Airway epithelial cell (primary cell): ENCODE measurements around the gene LRP3. TPM values are rescaled to one million over a fixed set of nuclear protein-coding genes. Genes with fewer than 3 reads are reported as not detected.

Source experiments
- total RNA-seq: library from RNA; depleted of rRNA; stranded (reverse); fragments of >200 nt; gene quantifications from 2 replicates; pipeline ENCODE4 v1.2.3, GENCODE V29; 2015

Gene LRP3, protein sequence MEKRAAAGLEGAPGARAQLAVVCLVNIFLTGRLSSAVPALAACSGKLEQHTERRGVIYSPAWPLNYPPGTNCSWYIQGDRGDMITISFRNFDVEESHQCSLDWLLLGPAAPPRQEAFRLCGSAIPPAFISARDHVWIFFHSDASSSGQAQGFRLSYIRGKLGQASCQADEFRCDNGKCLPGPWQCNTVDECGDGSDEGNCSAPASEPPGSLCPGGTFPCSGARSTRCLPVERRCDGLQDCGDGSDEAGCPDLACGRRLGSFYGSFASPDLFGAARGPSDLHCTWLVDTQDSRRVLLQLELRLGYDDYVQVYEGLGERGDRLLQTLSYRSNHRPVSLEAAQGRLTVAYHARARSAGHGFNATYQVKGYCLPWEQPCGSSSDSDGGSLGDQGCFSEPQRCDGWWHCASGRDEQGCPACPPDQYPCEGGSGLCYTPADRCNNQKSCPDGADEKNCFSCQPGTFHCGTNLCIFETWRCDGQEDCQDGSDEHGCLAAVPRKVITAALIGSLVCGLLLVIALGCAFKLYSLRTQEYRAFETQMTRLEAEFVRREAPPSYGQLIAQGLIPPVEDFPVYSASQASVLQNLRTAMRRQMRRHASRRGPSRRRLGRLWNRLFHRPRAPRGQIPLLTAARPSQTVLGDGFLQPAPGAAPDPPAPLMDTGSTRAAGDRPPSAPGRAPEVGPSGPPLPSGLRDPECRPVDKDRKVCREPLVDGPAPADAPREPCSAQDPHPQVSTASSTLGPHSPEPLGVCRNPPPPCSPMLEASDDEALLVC
- total RNA-seq: 17.4 and 23.1 TPM in 2 replicates

DNA sequence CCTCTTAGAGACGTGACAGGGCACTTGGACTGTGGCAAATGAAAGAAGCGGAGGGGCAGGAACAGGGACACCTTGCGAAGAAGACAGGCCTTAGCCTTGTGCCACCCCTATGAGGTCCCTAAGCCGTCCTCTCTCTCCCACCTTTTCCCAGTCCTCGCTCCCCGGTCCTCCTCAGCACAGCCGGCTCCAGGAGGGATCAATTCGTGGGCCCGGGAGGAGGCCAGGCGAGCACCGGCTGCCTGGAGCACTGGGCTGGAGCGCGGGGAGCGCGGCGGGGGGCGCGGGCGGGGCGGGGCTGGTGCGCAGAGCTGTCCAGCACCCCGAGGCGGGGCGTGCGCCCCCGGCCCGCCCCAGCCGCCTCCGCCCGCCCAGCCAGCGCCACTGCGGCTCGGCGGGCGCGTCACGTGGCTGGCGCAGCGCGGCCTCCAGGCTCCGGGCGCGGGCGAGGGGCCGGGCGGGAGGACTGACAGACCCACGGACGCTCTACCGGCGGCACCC is at the start of gene LRP3:
LRP3 (plus strand) TSS at position 466 of the 498 bp plus-strand sequence. CDS start 456 bp downstream, outside the sequence.

DNA sequence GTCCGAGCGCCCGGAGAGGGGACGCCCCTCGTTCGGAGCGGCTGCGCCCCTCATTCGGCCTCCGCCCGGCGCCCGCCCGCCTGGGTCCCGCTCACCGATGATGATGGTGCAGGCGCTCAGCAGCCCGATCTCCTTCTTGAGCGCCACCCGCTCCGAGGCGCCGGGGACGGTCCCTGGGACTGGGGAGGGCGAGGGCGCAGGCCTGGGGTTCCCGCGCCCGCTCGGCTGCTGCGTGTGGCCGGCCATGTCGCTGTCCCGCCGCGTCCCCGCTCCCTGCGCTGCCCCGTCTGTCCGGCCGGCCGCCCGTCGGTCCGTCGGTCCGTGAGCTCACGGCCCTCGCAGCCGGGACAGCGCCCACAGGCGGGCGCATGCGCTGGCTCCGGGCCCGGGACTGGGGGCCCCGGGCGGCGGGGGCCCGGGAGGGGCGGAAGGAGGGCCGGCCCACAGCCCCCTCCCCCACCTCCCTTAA is 31.4 kb downstream of the LRP3 start, which contains the start of gene SLC7A10:
SLC7A10 (minus strand) TSS at position 393 of the 469 bp plus-strand sequence; CDS start at position 246, 147 bp downstream.

Other genes with a start within 250 kb of the LRP3 start
- 13.5 and 21.1 TPM in 2 replicates for gene CEP89, start 222.4 kb upstream of the LRP3 start, total RNA-seq
- 3.5 and 4.2 TPM in 2 replicates for gene FAAP24, start 222.1 kb upstream of the LRP3 start, total RNA-seq
- gene RHPN2, start 129.4 kb upstream of the LRP3 start, total RNA-seq: 13.1 and 13.5 TPM in 2 replicates
- 4.1 and 6.6 TPM in 2 replicates for gene GPATCH1, start 113.1 kb upstream of the LRP3 start, total RNA-seq
- gene WDR88, start 62.2 kb upstream of the LRP3 start, total RNA-seq: not detected in 2 replicates
- not detected in 2 replicates for gene SLC7A10, start 31.5 kb downstream of the LRP3 start, total RNA-seq
- gene CEBPA, start 108.2 kb downstream of the LRP3 start, total RNA-seq: 23.4 and 27.0 TPM in 2 replicates
- 27.9 and 29.3 TPM in 2 replicates for gene CEBPG, start 179.4 kb downstream of the LRP3 start, total RNA-seq